Caco-2 (cell line): ENCODE results near the gene DMRTC2. TPM values are rescaled to one million over a fixed set of nuclear protein-coding genes. Genes with fewer than 3 reads are reported as not detected.

Experiments
- BruUV-seq: library from RNA; stranded (reverse); fragments of 400-500 nt; replicated peaks from 2 replicates; lab custom pipeline; 2021; lab: Mats Ljungman, UMichigan
- CTCF ChIA-PET: fragments of 300-600 bp; sonication (Branson Sonifier 250); formaldehyde crosslinking; loops from one replicate; lab custom pipeline; 2022; ENCODE audit warnings: antibody characterized with exemption; lab: Charles Lee
- POLR2A ChIA-PET: fragments of 300-600 bp; sonication (Branson Sonifier 250); formaldehyde crosslinking; loops from one replicate; lab custom pipeline; 2022; ENCODE audit warnings: antibody characterized with exemption; lab: Charles Lee
- DNase-seq, 2 experiments: peaks; one replicate each; pipeline versions ENCODE4 v3.0.0 to v3.0.0-alpha.2; 2020 to 2022
- H3K27me3 ChIP-seq: replicated peaks from 2 replicates; pipeline ENCODE4 v1.6.0; 2011; ENCODE audit warnings: low read length; ENCODE audit not compliant: control insufficient read depth, insufficient read depth
- H3K36me3 ChIP-seq: 2 replicates; pipeline ENCODE4 v1.5.1; 2011; ENCODE audit warnings: low read length; ENCODE audit not compliant: control insufficient read depth, insufficient read depth
- H3K4me1 ChIP-seq: fragments of 250-450 bp; sonication (Bioruptor Pico); 2 replicates; pipeline ENCODE4 v1.5.1; 2020; ENCODE audit warnings: mild to moderate bottlenecking
- H3K4me3 ChIP-seq: 2 replicates; pipeline ENCODE4 v1.5.1; 2011; ENCODE audit warnings: low read depth, mild to moderate bottlenecking, control low read depth, low read length
- H3K9me3 ChIP-seq: fragments of 250-450 bp; sonication (Bioruptor Pico); 2 replicates; pipeline ENCODE4 v1.5.1; 2020; ENCODE audit warnings: mild to moderate bottlenecking, moderate library complexity
- H3K27ac Mint-ChIP-seq: one replicate; pipeline ENCODE4 v1.8.0; 2022; ENCODE audit warnings: mixed read lengths; ENCODE audit not compliant: unreplicated experiment
- H3K27me3 Mint-ChIP-seq: one replicate; pipeline ENCODE4 v1.8.0; 2022; ENCODE audit warnings: mixed read lengths; ENCODE audit not compliant: insufficient read depth, unreplicated experiment
- H3K36me3 Mint-ChIP-seq: one replicate; pipeline ENCODE4 v1.8.0; 2022; ENCODE audit warnings: mild to moderate bottlenecking, mixed read lengths; ENCODE audit not compliant: insufficient read depth, unreplicated experiment
- H3K4me1 Mint-ChIP-seq: one replicate; pipeline ENCODE4 v1.8.0; 2022; ENCODE audit warnings: low read depth, mixed read lengths; ENCODE audit not compliant: unreplicated experiment
- H3K4me3 Mint-ChIP-seq: one replicate; pipeline ENCODE4 v1.8.0; 2022; ENCODE audit warnings: mild to moderate bottlenecking, moderate library complexity, mixed read lengths; ENCODE audit not compliant: unreplicated experiment
- H3K9me3 Mint-ChIP-seq: one replicate; pipeline ENCODE4 v1.8.0; 2022; ENCODE audit warnings: mixed read lengths; ENCODE audit not compliant: unreplicated experiment
- intact Hi-C: fragments of 100-400 bp; cut with micrococcal nuclease; formaldehyde crosslinking; loops from one replicate; pipeline ENCODE4 v1.10.0; 2022; ENCODE audit not compliant: unreplicated experiment
- total RNA-seq: library from RNA; stranded (reverse); gene quantifications from 2 replicates; pipeline ENCODE4 v1.2.3, GENCODE V29; 2022
- TF ChIP-seq, protein P1 (sequence below), 2 experiments: fragments of 200-600 bp in 1 of 2; IDR thresholded peaks; 1 replicate in 1 of 2; 2 replicates in 1 of 2; pipeline versions ENCODE4 v1.5.1 to v1.8.0; 2011 to 2022; ENCODE audit warnings: antibody characterized with exemption in 1 of 2, control low read depth in 1 of 2, inconsistent platforms in 1 of 2, low read depth in 1 of 2, low read length in 1 of 2, mild to moderate bottlenecking in 1 of 2, moderate library complexity in 1 of 2; ENCODE audit not compliant: insufficient read depth in 1 of 2, severe bottlenecking in 1 of 2, unreplicated experiment in 1 of 2

Gene DMRTC2
- total RNA-seq, 1 experiment from 2014 or later, result not detected

DNA sequence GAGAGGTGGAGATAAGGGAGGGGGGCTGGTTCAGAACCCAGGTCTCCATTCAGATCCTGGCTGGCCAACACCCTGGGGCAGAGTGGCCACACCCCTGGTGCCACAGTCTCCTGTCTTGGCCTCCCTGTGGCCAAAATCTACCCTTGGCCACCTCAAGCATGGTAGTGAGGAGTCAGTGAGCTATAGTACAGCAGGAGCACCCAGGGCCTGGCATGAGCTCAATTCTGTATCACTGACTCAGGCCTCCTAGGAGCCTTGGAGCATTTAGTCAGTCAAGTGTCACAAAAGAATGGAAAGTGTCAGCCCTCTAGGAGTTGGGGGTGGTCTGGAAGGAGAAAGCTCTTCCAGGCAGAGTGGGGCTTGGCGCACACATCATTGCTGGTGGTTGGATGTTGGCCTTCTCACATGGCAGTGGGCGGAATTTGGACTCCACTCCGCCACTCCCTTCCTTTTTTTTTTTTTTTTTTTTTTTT, 25.6 kb downstream of the DMRTC2 start:
- intact Hi-C loops, result no loop called here
- no peak overlapping the region for H3K4me3 ChIP-seq
- H3K4me3 Mint-ChIP-seq, result no peak overlapping the region
- peak overlapping the region; percentile 15 for H3K27ac Mint-ChIP-seq
- POLR2A ChIA-PET, result interaction anchor here (1.3 kb wide), 1 partner anchor 10 kb away, joined by 18 read pairs; the partner anchor contains the start of gene RPS19
- H3K36me3 Mint-ChIP-seq, result peaks cover 90% of the 10 kb centered on the region
- H3K4me1 ChIP-seq, result peaks cover 20% of the 10 kb centered on the region
- H3K27me3 Mint-ChIP-seq, result no peaks in the 10 kb centered on the region
- no TSS peak for BruUV-seq
- no peaks in the 10 kb centered on the region for H3K27me3 ChIP-seq
- H3K9me3 ChIP-seq, result no peaks in the 10 kb centered on the region
- H3K36me3 ChIP-seq, result peaks cover 6% of the 10 kb centered on the region
- H3K4me1 Mint-ChIP-seq, result peaks cover 14% of the 10 kb centered on the region
- DNase-seq, result no peak
- TF ChIP-seq, protein P1, sequence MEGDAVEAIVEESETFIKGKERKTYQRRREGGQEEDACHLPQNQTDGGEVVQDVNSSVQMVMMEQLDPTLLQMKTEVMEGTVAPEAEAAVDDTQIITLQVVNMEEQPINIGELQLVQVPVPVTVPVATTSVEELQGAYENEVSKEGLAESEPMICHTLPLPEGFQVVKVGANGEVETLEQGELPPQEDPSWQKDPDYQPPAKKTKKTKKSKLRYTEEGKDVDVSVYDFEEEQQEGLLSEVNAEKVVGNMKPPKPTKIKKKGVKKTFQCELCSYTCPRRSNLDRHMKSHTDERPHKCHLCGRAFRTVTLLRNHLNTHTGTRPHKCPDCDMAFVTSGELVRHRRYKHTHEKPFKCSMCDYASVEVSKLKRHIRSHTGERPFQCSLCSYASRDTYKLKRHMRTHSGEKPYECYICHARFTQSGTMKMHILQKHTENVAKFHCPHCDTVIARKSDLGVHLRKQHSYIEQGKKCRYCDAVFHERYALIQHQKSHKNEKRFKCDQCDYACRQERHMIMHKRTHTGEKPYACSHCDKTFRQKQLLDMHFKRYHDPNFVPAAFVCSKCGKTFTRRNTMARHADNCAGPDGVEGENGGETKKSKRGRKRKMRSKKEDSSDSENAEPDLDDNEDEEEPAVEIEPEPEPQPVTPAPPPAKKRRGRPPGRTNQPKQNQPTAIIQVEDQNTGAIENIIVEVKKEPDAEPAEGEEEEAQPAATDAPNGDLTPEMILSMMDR (IDR thresholded peaks at IDR 0.05; ENCODE audit: insufficient read depth in 1 of 2, low read depth in 1 of 2, low read length in 1 of 2, severe bottlenecking in 1 of 2, unreplicated experiment in 1 of 2), result no peak
- H3K9me3 Mint-ChIP-seq, result no peaks in the 10 kb centered on the region
- CTCF ChIA-PET, result interaction anchor here (0.7 to 1.7 kb wide), 3 partner anchors 14 to 230 kb away, joined by 3 read pairs; partner anchors contain the start of gene RABAC1

DNA sequence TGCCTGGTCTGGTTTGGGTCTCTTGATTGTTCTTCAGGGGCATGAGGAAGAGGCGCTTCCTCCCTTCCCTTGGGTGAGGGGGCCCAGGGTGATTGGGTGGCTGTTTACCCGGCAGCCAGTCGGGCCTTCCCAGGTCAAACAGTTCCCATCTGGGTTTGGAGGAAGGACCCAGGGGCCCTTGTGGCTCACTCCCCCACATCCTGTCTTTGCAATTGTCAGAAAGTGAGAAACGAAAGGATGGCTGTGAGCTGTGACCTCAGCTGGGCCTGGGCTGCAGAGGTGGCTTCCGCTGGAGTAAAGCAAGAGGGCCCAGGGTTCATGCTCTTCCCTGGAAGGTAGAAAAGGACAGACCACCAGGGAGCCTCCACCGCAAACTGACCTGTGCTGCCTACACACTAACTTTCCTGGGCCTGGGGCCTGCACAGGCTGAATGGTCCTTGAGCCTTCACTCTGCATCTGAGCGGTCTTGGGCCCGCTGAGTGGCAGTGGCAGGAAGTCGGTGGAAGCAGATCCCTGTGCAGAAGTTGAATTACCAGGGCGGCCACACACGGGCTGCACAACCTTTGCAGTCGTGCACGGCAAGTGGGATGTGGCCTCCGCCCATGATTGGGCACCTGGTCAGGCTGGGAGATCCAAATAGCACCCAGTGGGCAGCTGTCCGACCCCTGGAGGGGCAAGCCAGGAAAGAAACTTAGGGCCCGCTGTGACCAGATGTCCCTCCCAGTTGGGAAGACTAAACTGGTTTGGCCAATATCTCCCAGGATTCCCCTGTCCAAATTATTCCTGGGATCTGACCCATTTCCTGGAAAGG, 26.9 kb downstream of the DMRTC2 start:
- H3K4me3 ChIP-seq, result no peak overlapping the region
- H3K9me3 ChIP-seq, result no peaks in the 10 kb centered on the region
- H3K27ac Mint-ChIP-seq, result peak overlapping the region; percentile 88
- H3K36me3 Mint-ChIP-seq, result peaks cover 76% of the 10 kb centered on the region
- H3K9me3 Mint-ChIP-seq, result no peaks in the 10 kb centered on the region
- no TSS peak for BruUV-seq
- no peak overlapping the region for H3K4me3 Mint-ChIP-seq
- no peaks in the 10 kb centered on the region for H3K27me3 Mint-ChIP-seq
- ChIA-PET POLR2A (no interaction called here), CTCF (interaction anchor here (1.6 to 2.3 kb wide), 3 partner anchors 13 to 87 kb away, joined by 3 to 18 read pairs (median 3); partner anchors contain the start of gene RABAC1)
- H3K4me1 Mint-ChIP-seq, result peaks cover 14% of the 10 kb centered on the region
- H3K36me3 ChIP-seq, result peaks cover 6% of the 10 kb centered on the region
- peaks cover 20% of the 10 kb centered on the region for H3K4me1 ChIP-seq
- no peaks in the 10 kb centered on the region for H3K27me3 ChIP-seq
- DNase-seq, result no peak
- TF ChIP-seq, protein P1 (IDR thresholded peaks at IDR 0.05; ENCODE audit: insufficient read depth in 1 of 2, low read depth in 1 of 2, low read length in 1 of 2, severe bottlenecking in 1 of 2, unreplicated experiment in 1 of 2), result no peak
- intact Hi-C loops, result loop anchor here (2.0 kb wide), 1 partner anchor 15 kb away; no protein-coding TSS in a partner anchor

DNA sequence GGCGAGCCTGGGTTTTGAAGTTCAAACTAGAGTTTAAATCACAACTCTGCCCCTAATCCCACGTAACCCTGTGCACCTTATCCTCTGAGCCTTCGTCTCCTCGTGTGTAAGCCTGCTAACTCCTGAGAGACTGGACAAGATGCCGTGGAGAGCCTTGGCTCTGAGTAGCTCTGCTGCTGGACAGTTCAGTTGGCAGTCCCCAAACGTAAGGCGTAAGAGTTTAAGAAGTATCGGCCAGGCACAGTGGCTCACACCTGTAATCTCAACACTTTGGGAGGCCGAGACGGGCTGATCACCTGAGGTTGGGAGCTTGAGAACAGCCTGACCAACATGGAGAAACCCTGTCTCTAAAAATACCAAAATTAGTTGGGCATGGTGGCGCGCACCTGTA, 27.5 kb downstream of the DMRTC2 start:
- Mint-ChIP-seq H3K36me3 (peaks cover 70% of the 10 kb centered on the region), H3K9me3 (no peaks in the 10 kb centered on the region), H3K27me3 (no peaks in the 10 kb centered on the region), H3K4me1 (peaks cover 14% of the 10 kb centered on the region), H3K4me3 (no peak overlapping the region), H3K27ac (peak overlapping the region; percentile 88)
- TF ChIP-seq, protein P1 (IDR thresholded peaks at IDR 0.05; ENCODE audit: insufficient read depth in 1 of 2, low read depth in 1 of 2, low read length in 1 of 2, severe bottlenecking in 1 of 2, unreplicated experiment in 1 of 2), result no peak
- intact Hi-C loops, result loop anchor here (2.0 kb wide), 1 partner anchor 14 kb away; no protein-coding TSS in a partner anchor
- no TSS peak for BruUV-seq
- DNase-seq, result no peak
- Histone ChIP-seq H3K4me3 (no peak overlapping the region), H3K27me3 (no peaks in the 10 kb centered on the region), H3K9me3 (no peaks in the 10 kb centered on the region), H3K4me1 (peaks cover 20% of the 10 kb centered on the region), H3K36me3 (peaks cover 4% of the 10 kb centered on the region)
- POLR2A ChIA-PET, result interaction anchor here (1.0 to 1.5 kb wide), 3 partner anchors 8 to 12 kb away, joined by 3 to 15 read pairs (median 13); partner anchors contain the start of gene RPS19
- CTCF ChIA-PET, result interaction anchor here (1.3 to 2.3 kb wide), 3 partner anchors 15 to 163 kb away, joined by 9 to 18 read pairs (median 17); partner anchors contain the start of gene RABAC1
